Kidney glomerular epithelial cell (primary cell): ENCODE measurements around the gene UGT1A6.

Source experiments
- DNase-seq: peaks from one replicate; lab custom pipeline; 2025; lab: John Stamatoyannopoulos, UW

UGT1A6 gene

GRCh38 chr2:233768076-233768475 is 75.4 kb downstream of the UGT1A6 start:
- no peak for DNase-seq

DNA sequence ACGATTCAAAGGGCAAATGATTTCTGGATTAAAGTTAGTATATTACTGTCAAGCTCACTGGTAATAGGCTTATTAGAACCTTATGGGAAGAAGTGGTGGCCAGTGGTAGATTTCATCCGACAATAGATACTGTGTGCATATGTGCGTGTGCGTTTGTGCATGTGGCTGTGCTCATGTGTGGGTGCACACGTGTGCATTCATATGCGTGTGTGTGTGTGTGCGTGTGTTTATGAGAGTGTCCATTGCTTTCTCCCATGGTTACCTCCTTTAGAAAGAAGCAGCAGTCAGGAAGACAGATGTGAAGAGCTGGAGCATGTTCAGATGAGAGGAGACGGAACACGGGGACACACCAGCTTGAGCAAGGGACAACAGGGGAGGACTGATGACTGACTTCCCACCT is 76.6 kb downstream of the UGT1A6 start:
- DNase-seq = no peak

- no peak for DNase-seq
These were observed 79.5 kb downstream of the UGT1A6 start for GRCh38 chr2:233772153-233772552.

DNA sequence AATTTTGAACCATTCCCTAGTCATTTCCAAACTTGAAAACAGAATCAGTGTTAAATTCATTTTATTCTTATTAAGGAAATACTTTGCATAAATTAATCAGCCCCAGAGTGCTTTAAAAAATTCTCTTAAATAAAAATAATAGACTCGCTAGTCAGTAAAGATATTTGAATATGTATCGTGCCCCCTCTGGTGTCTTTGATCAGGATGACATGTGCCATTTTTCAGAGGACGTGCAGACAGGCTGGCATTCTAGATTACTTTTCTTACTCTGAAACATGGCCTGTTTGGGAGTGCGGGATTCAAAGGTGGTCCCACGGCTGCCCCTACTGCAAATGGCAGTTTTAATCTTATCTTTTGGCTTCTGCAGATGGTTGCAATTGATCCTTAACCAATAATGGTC is 79.9 kb downstream of the UGT1A6 start:
- DNase-seq = no peak

- no peak for DNase-seq
These were observed 81.2 kb downstream of the UGT1A6 start for GRCh38 chr2:233773854-233774253.

- DNase-seq = no peak
These were observed 82.7 kb downstream of the UGT1A6 start for GRCh38 chr2:233775414-233775813.

DNA sequence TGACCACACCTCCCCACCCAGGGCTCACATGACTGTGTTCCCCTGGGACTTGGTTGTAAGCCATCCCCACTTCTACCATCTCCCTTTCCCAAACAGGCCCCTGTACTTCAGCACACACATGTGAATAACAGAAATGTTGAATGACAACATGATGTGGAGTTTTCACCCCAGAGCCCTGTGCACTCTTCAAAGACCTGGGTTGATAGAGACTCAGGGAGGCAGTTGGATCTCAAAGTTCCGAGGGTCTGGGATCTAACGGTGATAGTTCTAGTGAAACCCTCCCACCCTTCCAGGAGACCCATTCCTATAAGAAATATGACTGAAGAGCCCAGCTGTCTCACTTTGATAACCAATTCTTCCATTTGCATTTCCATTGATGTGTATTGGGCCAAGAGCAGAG is 85.3 kb downstream of the UGT1A6 start, which contains the start of gene MROH2A:
Gene MROH2A (plus strand): TSS at position 301 of the 400 bp plus-strand sequence. CDS start 1,029 bp downstream, outside the sequence.
- DNase-seq = no peak

DNA sequence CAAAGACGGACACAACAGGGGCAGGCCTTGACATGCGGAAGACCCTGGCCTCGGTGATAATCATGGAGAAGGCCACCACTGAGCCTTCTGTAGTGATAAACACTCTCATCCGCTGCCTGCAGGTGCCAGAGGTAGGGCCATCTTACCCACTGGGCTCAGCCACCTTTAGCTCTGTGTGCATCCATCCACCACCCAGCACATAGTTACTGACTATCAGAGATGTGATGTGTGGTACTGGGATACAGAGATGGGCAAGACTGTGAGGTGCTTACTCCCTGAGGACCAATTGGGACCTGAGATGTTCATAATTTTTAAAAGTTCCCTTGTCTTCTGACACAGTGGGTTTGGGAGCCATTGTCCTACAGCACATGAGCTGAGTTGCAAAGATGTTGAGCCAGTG is 87.0 kb downstream of the UGT1A6 start:
- no peak for DNase-seq

- no peak for DNase-seq
These were observed 88.1 kb downstream of the UGT1A6 start for GRCh38 chr2:233780771-233781170.

DNA sequence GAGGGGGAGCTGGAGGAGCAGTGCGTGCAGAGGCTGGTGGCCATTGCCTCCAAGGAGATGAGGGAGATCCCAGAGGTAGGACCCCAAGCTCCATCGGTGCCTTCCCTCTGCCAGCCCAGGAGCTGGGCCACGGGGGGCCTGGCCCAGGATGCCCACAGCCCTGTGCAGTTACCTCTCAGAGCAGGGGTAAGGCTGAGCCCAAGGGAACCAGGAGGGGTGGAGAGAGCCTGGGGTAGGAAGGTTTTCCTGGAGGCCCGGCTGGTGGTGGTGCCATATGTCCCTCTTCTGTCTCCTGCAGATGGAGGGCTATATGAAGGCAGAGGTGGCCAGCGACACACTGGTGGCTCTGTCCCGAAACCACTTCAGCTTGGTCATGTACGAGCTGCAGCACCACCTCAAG is 96.9 kb downstream of the UGT1A6 start:
- DNase-seq = no peak

- DNase-seq = no peak
These were observed 98.6 kb downstream of the UGT1A6 start for GRCh38 chr2:233791151-233791882.

- no peak for DNase-seq
These were observed 99.2 kb downstream of the UGT1A6 start for GRCh38 chr2:233791883-233792329.

- DNase-seq = no peak
These were observed 100.0 kb downstream of the UGT1A6 start for GRCh38 chr2:233792720-233793119.

DNA sequence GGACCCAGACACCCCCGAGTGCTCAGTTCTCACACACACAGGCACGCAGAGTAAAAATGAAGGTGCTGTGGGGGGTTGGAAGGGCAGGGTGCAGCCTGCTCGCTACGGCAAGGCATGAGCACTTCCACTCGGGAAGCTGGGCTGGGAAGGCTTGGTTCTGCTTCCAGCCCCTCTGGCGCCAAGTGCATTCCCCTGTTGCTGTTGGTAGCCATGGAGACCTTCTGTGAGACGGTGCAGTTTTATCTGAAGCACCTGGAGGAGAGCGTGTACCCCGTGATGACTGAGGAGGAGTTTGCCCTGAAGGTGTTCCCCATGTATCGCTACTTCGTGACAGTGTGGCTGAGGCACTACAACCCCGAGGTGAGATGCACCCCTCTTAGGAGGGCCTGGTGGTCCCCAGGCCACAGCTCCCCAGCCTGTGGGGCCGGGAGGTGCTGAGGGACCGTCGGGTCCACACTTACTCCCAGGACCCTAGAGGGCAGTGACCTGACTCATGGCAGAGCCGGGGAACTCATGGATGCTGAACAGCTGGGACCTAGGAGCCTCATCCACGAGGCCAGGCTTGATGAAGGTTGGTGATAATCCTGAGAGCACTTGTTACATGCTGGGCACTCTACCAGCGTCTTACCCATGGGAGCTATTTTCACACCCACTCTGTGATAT is 100.9 kb downstream of the UGT1A6 start:
- DNase-seq = no peak

- no peak for DNase-seq
These were observed 101.5 kb downstream of the UGT1A6 start for GRCh38 chr2:233794128-233794658.

- DNase-seq = no peak
These were observed 103.1 kb downstream of the UGT1A6 start for GRCh38 chr2:233795735-233796171.

DNA sequence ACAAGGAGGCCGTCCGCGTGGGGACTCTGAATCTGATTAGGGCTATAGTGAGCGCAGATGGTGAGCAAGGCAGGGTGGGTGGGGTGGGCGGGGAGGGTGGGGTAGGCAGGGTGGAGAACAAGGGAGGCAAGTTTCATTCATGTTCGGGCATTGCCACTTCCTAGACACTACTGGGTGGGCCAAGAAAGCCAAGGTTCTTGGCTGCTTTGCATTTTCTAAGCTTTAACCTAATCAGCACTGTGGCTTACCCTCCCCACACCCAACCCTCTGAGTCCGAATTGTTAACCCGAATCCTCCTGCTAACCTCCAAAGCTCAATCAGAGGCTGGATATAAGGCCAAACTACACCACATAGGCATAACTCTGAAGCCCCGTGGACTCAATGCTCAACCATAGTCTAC is 103.6 kb downstream of the UGT1A6 start:
- DNase-seq = no peak

GRCh38 chr2:233798335-233799086 is 105.8 kb downstream of the UGT1A6 start:
- no peak for DNase-seq

- no peak for DNase-seq
These were observed 106.5 kb downstream of the UGT1A6 start for GRCh38 chr2:233799087-233799665.

GRCh38 chr2:233799716-233800115 is 107.0 kb downstream of the UGT1A6 start:
- DNase-seq = no peak

DNA sequence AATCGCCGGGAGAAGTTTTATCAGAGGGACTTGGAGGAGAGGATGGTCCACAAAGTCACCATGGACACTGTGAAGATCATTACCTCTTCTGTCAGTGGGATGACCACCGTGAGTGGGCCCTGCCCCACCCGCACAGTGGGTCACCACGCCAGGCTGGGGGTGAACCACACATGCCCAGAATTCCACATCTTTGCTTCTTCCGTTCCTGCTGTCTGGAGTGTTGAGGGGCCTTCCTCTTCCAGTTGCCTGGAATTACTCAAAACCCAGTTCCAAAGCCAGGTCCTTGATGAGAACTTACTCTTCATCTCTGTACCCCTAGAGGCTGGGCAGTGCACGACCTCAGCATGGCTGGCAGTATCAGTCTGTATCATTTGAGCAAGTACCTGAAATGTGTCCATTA is 107.5 kb downstream of the UGT1A6 start:
- DNase-seq = no peak
